ENCODE measurements around the gene MITF. TPM values are rescaled to one million over a fixed set of nuclear protein-coding genes. Genes with fewer than 3 reads are reported as not detected.
"Not testable (repeated sequence)": the region's sequence is repeated elsewhere in the genome, so short reads cannot be mapped to it uniquely, and the experiment has no call there.

The MITF gene
- total and polyA plus RNA-seq, 8 donors, result 6.2 to 29.6 (median 7.5) TPM

DNA sequence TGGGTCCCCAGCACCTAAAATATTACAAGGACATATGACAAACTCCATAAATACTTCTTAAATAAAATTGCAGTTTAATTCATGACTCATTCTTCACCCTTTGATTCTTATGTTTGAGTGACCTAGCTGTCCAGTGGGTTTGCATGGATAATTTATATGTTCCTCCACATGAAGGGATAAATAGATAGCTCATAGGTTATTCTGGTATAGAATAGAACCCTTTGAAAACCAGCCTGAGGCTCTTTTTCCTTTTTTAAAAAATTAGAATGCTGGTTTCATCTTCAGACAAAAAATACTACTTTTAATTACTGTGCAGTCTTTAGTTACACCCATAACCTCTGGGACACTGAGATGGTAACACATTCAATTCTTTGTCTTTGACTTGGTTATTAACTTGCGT, 163.1 kb downstream of the MITF start:
- DNase-seq (no peak), ATAC-seq (no peak)
- Histone ChIP-seq H3K4me3 (no peak overlapping the region), H3K27ac (no peak overlapping the region), H3K36me3 (no peaks in the 10 kb centered on the region), H3K9me3 (no peaks in the 10 kb centered on the region), H3K27me3 (no peaks in the 10 kb centered on the region), H3K4me1 (no peaks in the 10 kb centered on the region)
- intact Hi-C loops (cut with DNase I), result no loop called here
- no peak for TF ChIP-seq CTCF (IDR thresholded peaks at IDR 0.05)

GRCh38 chr3:69906351-69906966, 167.2 kb downstream of the MITF start:
- Histone ChIP-seq H3K27me3 (no peaks in the 10 kb centered on the region), H3K4me1 (peaks cover 0 to 5% of the 10 kb centered on the region in 2 donors), H3K9me3 (peaks cover 0 to 4% of the 10 kb centered on the region in 2 donors), H3K27ac (no peak overlapping the region), H3K36me3 (no peaks in the 10 kb centered on the region), H3K4me3 (no peak overlapping the region)
- ATAC-seq (no peak), DNase-seq (no peak)
- no peak for TF ChIP-seq CTCF (IDR thresholded peaks at IDR 0.05)
- intact Hi-C loops (cut with DNase I), result no loop called here

DNA sequence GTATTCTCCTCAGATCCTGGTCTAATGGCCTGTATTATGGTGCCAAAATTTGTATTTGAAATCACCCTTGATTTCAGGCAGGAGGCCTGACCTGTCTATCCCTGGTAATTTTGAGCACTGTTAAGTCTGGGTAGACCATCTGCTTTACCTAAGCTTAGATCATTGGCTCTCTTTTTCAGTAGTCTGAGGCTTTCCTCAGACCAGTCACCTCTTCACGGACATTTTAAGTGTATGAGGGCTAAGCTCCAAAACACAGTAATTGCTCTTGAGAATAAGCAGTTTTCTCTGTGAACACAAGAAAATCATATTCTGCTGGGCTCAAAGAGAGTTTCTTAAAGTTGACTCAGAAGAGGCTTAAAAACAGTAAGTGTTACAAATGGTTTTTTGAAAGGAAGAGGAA, 168.3 kb downstream of the MITF start:
- H3K36me3 ChIP-seq, result no peaks in the 10 kb centered on the region
- no peak overlapping the region for H3K27ac ChIP-seq
- intact Hi-C loops (cut with DNase I), result no loop called here
- no peaks in the 10 kb centered on the region for H3K27me3 ChIP-seq
- DNase-seq (no peak), ATAC-seq (peak; percentile 61)
- peaks cover 0 to 4% of the 10 kb centered on the region in 2 donors for H3K9me3 ChIP-seq
- H3K4me1 ChIP-seq, result peaks cover 0 to 5% of the 10 kb centered on the region in 2 donors
- H3K4me3 ChIP-seq, result no peak overlapping the region
- no peak for TF ChIP-seq CTCF (IDR thresholded peaks at IDR 0.05)

DNA sequence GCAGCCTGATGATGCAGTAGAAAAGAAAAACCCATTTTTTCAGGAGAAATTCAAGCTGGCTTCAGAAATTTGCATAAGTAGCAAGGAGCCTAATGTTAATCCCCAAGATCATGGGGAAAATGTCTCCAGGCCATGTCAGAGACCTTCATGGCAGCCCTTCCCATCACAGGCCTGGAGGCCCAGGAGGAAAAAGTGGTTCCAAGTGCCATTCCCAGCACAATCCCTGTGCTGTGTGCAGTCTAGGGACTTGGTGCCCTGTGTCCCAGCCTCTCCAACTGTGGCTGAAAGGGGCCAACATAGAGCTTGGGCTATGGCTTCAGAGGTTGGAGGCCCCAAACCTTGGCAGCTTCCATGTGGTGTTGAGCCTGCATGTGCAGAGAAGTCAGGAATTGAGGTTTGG, 170.6 kb downstream of the MITF start:
- DNase-seq; H3K4me3 ChIP-seq; ATAC-seq; intact Hi-C loops (cut with DNase I); H3K36me3 ChIP-seq; H3K27me3 ChIP-seq; H3K4me1 ChIP-seq; H3K27ac ChIP-seq; H3K9me3 ChIP-seq: not testable (repeated sequence)

GRCh38 chr3:69913422-69913821, 174.2 kb downstream of the MITF start:
- no peak for TF ChIP-seq CTCF (IDR thresholded peaks at IDR 0.05)
- intact Hi-C loops (cut with DNase I), result no loop called here
- Histone ChIP-seq H3K4me3 (no peak overlapping the region), H3K9me3 (peaks cover 0 to 12% of the 10 kb centered on the region in 2 donors), H3K36me3 (no peaks in the 10 kb centered on the region), H3K27me3 (no peaks in the 10 kb centered on the region), H3K4me1 (no peaks in the 10 kb centered on the region), H3K27ac (no peak overlapping the region)
- DNase-seq (no peak), ATAC-seq (no peak)

DNA sequence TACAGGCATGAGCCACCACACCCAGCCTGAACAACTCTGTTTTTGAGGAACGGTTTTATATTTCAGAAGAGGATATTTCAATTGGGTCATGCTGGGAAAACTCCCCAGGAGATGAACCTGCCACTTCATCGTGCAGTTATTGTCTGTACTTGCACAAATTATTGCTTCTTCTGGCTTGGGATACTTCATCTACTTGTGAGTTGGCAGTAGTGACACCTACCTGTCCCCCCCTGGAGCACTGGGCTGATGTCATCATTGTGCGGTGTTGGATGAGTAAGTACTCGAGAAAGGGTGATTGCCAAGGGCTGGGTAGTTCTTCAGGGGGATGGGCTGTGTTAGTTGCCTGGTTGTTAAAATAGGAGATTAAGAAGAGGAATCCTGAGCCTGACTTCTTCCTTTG, 175.1 kb downstream of the MITF start:
- no peaks in the 10 kb centered on the region for H3K27me3 ChIP-seq
- intact Hi-C loops (cut with DNase I), result no loop called here
- no peak for TF ChIP-seq CTCF (IDR thresholded peaks at IDR 0.05)
- no peak overlapping the region for H3K4me3 ChIP-seq
- no peak overlapping the region for H3K27ac ChIP-seq
- DNase-seq (no peak), ATAC-seq (no peak)
- peaks cover 0 to 12% of the 10 kb centered on the region in 2 donors for H3K9me3 ChIP-seq
- H3K4me1 ChIP-seq, result no peaks in the 10 kb centered on the region
- no peaks in the 10 kb centered on the region for H3K36me3 ChIP-seq

All from left lung (tissue), 10 donors.